Kidney (tissue), 22 donors: Measurements from ENCODE around the gene TP53I11. TPM values are rescaled to one million over a fixed set of nuclear protein-coding genes. Genes with fewer than 3 reads are reported as not detected.

ENCODE experiments used
- DNase-seq, 5 donors: peaks; one replicate each; pipeline ENCODE4 v3.0.0-alpha.2; 2013 to 2020
- FAIRE-seq: peaks from 2 replicates; lab custom pipeline; 2012; peaks lifted over from hg19 to GRCh38; lab: Jason Lieb, UNC
- H3K27ac ChIP-seq, 2 donors: one replicate each; pipeline ENCODE4 v1.7.0; 2013; ENCODE audit warnings: low read depth in 2 of 2, low read length in 2 of 2, inconsistent platforms in 1 of 2
- H3K27me3 ChIP-seq: one replicate; pipeline ENCODE4 v1.7.1; 2013; ENCODE audit warnings: low read length, inconsistent platforms; ENCODE audit not compliant: control insufficient read depth, insufficient read depth
- H3K36me3 ChIP-seq, 3 donors: one replicate each; pipeline versions ENCODE4 v1.7.0 to v1.7.1; 2013; ENCODE audit warnings: low read length in 3 of 3, control low read depth in 1 of 3, inconsistent platforms in 1 of 3; ENCODE audit not compliant: insufficient read depth in 3 of 3, control insufficient read depth in 2 of 3
- H3K4me1 ChIP-seq, 3 donors: one replicate each; pipeline versions ENCODE4 v1.7.0 to v1.7.1; 2013; ENCODE audit warnings: low read length in 3 of 3, inconsistent platforms in 1 of 3, low read depth in 1 of 3; ENCODE audit not compliant: control insufficient read depth in 2 of 3, insufficient read depth in 2 of 3
- H3K4me3 ChIP-seq, 3 donors: one replicate each; pipeline versions ENCODE4 v1.7.0 to v1.8.1; 2013; ENCODE audit warnings: low read length in 3 of 3, control low read depth in 1 of 3, inconsistent platforms in 1 of 3
- H3K9ac ChIP-seq, 3 donors: one replicate each; pipeline versions ENCODE4 v1.7.0 to v1.7.1; 2013; ENCODE audit warnings: low read length in 3 of 3, control low read depth in 1 of 3, inconsistent platforms in 1 of 3
- H3K9me3 ChIP-seq, 3 donors: one replicate each; pipeline versions ENCODE4 v1.7.0 to v1.7.1; 2013; ENCODE audit warnings: low read length in 3 of 3, control low read depth in 1 of 3, inconsistent platforms in 1 of 3; ENCODE audit not compliant: control insufficient read depth in 2 of 3, insufficient read depth in 1 of 3
- intact Hi-C: fragments of 100-400 bp; cut with DNase I; formaldehyde crosslinking; loops from one replicate; pipeline ENCODE4 v1.11.1; 2022
- long read RNA-seq, 10 donors: library from polyadenylated mRNA in 1 of 10; unstranded in 1 of 10; transcript quantifications; one replicate each; pipeline ENCODE4 v2.0.0 and lab custom pipeline, GENCODE V29; 2021 to 2026
- polyA plus RNA-seq: library from polyadenylated mRNA; stranded (reverse); fragments of 350-450 nt; fragmentation: Illumina TruSeq; extraction: RNeasy Lipid Tissue Mini Kit (QIAGEN cat#74804); gene quantifications from one replicate; pipeline ENCODE4 v1.2.3, GENCODE V29; 2014; ENCODE audit warnings: low read depth, low replicate concordance; ENCODE audit not compliant: insufficient read depth
- total RNA-seq: library from RNA; stranded (reverse); fragmentation: NEBNext Ultra II Directional; extraction: Animal tissue kit (Norgen Biotek cat#: 25700); gene quantifications from one replicate; pipeline ENCODE4 v1.2.1, GENCODE V29; 2021
- TF ChIP-seq, protein P1 (sequence below): IDR thresholded peaks from 3 replicates; pipeline ENCODE4 v1.5.1; 2012; ENCODE audit warnings: mild to moderate bottlenecking, moderate library complexity, borderline replicate concordance; ENCODE audit not compliant: insufficient read depth; ENCODE audit errors: extremely low read depth
- donor health status: control.
- donor health status: control.
- donor health status: control.
- donor health status: control.
- donor health status: control.
- donor health status: DM: yes; HTN: yes; CAD: no.
- donor health status: Normal renal cell carcinoma (clear cell type).

TP53I11 gene, protein sequence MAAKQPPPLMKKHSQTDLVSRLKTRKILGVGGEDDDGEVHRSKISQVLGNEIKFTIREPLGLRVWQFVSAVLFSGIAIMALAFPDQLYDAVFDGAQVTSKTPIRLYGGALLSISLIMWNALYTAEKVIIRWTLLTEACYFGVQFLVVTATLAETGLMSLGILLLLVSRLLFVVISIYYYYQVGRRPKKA
- 35.3 TPM for total RNA-seq
- polyA plus RNA-seq = 25.7 TPM
- long read RNA-seq, donor 1, transcript TP53I11-208 (7 exons, 2,647 nt) = major isoform, 10 of 19 reads
- long read RNA-seq, donor 1, partial matches to known transcripts = 0 of 19 reads
- long read RNA-seq, donor 1, other reads (novel, unspliced or antisense) = 6 of 19 reads
- long read RNA-seq, donor 2, transcript TP53I11-208 (7 exons, 2,647 nt) = major isoform, 13 of 17 reads
- long read RNA-seq, donor 2, partial matches to known transcripts = 0 of 17 reads
- long read RNA-seq, donor 2, other reads (novel, unspliced or antisense) = 0 of 17 reads
- long read RNA-seq, donor 3, transcript TP53I11-208 (7 exons, 2,647 nt) = major isoform, 13 of 16 reads
- long read RNA-seq, donor 3, partial matches to known transcripts = 0 of 16 reads
- long read RNA-seq, donor 3, other reads (novel, unspliced or antisense) = 0 of 16 reads
- long read RNA-seq, donor 4, transcript TP53I11-208 (7 exons, 2,647 nt) = major isoform, 9 of 10 reads
- long read RNA-seq, donor 4, partial matches to known transcripts = 0 of 10 reads
- long read RNA-seq, donor 4, other reads (novel, unspliced or antisense) = 0 of 10 reads
- long read RNA-seq, donor 5, partial matches to known transcripts = 0 of 1 reads
- long read RNA-seq, donor 5, other reads (novel, unspliced or antisense) = 0 of 1 reads
- long read RNA-seq, donor 6, partial matches to known transcripts = 0 of 2 reads
- long read RNA-seq, donor 6, other reads (novel, unspliced or antisense) = 0 of 2 reads
- long read RNA-seq, donor 7, partial matches to known transcripts = 1 of 25 reads
- long read RNA-seq, donor 7, other reads (novel, unspliced or antisense) = 24 of 25 reads
- long read RNA-seq, donor 8, transcript TP53I11-208 (7 exons, 2,647 nt) = major isoform, 10 of 14 reads
- long read RNA-seq, donor 8, partial matches to known transcripts = 0 of 14 reads
- long read RNA-seq, donor 8, other reads (novel, unspliced or antisense) = 0 of 14 reads
- long read RNA-seq, donor 9, partial matches to known transcripts = 0 of 13 reads
- long read RNA-seq, donor 9, other reads (novel, unspliced or antisense) = 6 of 13 reads
- long read RNA-seq, donor 10, transcript TP53I11-208 (7 exons, 2,647 nt) = major isoform, 7 of 27 reads
- long read RNA-seq, donor 10, partial matches to known transcripts = 20 of 27 reads
- long read RNA-seq, donor 10, other reads (novel, unspliced or antisense) = 0 of 27 reads

DNA sequence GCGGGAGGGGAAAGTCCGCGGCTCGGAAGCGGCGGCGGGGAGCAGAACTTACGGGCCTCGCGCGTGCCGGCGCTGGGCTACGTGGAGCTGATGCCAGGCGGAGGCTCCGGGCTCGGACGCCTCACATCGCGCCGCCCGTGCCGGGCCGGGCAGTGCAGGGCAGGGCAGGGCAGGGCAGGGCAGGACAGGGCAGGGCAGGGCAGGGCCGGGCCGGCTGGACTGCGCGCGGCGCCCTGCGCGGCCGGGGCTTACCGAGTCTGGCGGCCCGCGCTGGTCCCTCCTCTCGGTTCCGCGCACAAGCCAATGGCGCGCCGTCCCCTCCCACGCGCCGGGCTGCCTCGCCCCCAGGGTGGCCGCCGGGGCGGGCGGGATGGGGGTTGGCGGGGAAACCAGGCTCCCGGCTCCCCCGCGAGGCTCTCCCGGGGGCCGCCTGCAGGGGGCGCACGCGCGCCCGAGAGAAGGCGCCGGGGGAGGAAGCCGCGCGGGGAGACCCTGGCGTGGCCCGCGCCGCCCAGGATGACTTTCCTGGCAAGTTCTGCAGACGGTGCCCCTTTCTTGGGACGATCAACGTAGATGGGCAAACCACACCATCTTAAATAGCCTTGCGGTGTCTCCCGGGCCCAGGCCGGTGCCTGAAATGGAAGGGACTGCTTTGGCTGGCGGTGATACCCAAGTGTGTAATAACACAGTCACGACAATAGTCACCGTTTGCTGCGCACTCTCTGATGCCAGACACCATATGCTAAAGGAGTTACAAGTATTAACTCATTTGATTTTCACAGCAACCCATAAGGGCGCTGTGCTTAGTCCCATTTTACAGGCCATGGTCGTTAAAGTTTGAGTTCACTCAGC, at the start of gene TP53I11:
TSS of gene TP53I11 (minus strand) at position 259 of the 852 bp plus-strand sequence. CDS start 12,548 bp downstream, outside the sequence.
- peak within 1 kb of the TSS; percentile 42 to 65 (median 59) for H3K4me3 ChIP-seq
- H3K27me3 ChIP-seq = no peaks in the 10 kb centered on the region
- no peaks in the 10 kb centered on the region for H3K9me3 ChIP-seq
- FAIRE-seq (no peak), DNase-seq (peak; percentile 82 to 94 (median 91))
- H3K4me1 ChIP-seq = peaks cover 0 to 11% (median 3%) of the 10 kb centered on the region in 3 donors
- intact Hi-C loops = no loop called here
- H3K9ac ChIP-seq = peak within 1 kb of the TSS in 2 of 3 donors; percentile 10 to 65
- TF ChIP-seq, protein P1, sequence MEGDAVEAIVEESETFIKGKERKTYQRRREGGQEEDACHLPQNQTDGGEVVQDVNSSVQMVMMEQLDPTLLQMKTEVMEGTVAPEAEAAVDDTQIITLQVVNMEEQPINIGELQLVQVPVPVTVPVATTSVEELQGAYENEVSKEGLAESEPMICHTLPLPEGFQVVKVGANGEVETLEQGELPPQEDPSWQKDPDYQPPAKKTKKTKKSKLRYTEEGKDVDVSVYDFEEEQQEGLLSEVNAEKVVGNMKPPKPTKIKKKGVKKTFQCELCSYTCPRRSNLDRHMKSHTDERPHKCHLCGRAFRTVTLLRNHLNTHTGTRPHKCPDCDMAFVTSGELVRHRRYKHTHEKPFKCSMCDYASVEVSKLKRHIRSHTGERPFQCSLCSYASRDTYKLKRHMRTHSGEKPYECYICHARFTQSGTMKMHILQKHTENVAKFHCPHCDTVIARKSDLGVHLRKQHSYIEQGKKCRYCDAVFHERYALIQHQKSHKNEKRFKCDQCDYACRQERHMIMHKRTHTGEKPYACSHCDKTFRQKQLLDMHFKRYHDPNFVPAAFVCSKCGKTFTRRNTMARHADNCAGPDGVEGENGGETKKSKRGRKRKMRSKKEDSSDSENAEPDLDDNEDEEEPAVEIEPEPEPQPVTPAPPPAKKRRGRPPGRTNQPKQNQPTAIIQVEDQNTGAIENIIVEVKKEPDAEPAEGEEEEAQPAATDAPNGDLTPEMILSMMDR = peak; percentile 43
- no peaks in the 10 kb centered on the region for H3K36me3 ChIP-seq
- peak within 1 kb of the TSS; percentile 51 to 72 for H3K27ac ChIP-seq

DNA sequence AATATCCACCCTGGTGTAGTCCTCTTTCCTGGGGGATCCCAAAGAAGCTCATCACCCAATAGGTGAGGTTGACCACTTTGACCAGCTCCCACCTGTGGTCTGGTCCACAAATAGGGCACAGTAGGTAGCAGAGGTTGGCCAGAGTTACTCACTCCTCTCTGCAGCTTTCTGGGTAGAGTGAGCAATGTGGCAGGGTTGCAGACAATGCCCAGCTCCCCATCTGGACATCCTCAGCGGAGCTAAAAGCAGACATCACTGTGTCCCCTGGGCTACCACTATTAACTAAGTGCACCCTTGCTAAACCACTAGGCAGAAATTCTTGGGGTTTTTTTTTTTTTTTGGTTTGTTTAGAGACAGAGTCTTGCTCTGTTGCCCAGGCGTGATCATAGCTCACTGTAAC, 48.4 kb upstream of the TP53I11 start:
- Histone ChIP-seq H3K9ac (no peak overlapping the region), H3K9me3 (no peaks in the 10 kb centered on the region), H3K27me3 (no peaks in the 10 kb centered on the region), H3K36me3 (no peaks in the 10 kb centered on the region), H3K4me1 (no peaks in the 10 kb centered on the region), H3K27ac (no peak overlapping the region), H3K4me3 (no peak overlapping the region)
- TF ChIP-seq, protein P1 = no peak
- intact Hi-C loops = no loop called here
- FAIRE-seq = no peak
- DNase-seq = no peak

DNA sequence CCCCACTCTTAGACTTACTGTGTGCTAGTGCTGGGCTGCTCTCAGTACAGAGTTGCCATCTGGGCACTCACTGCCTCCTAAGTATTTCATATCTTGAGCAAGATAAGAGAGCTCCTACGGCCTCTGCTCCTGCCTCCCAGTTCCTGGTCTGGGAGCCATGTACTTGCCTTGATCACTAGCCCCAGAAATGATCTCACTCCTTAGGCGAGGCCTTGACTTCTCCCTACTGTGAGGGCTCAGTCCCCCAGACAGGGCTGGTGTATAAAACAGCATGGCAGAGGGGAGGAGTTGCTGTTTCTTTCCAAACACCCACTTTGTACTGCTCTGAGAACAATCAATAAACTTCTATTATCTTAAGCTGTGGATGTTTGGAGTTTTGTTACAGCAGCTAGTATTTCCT, 47.4 kb upstream of the TP53I11 start:
- no peak for DNase-seq

More for the DNA sequence above, 47.4 kb upstream of the TP53I11 start:
- FAIRE-seq = no peak
- TF ChIP-seq, protein P1 = no peak
- H3K27me3 ChIP-seq = no peaks in the 10 kb centered on the region
- no peak overlapping the region for H3K4me3 ChIP-seq
- no peak overlapping the region for H3K9ac ChIP-seq
- H3K27ac ChIP-seq = no peak overlapping the region
- H3K4me1 ChIP-seq = no peaks in the 10 kb centered on the region
- H3K9me3 ChIP-seq = no peaks in the 10 kb centered on the region
- intact Hi-C loops = no loop called here
- no peaks in the 10 kb centered on the region for H3K36me3 ChIP-seq
